Measurements from ENCODE around the gene EPHA6.

GRCh38 chr3:97235179-97235578, 420.8 kb downstream of the EPHA6 start:
- TF ChIP-seq POLR2A (IDR thresholded peaks at IDR 0.05): no peak
- no peak for TF ChIP-seq CTCF (IDR thresholded peaks at IDR 0.05)
